K562 (cell line): Measurements from ENCODE around the gene FITM1.

Source experiments
- ARID2 ChIP-seq: fragments of 450-650 bp; IDR thresholded peaks from 2 replicates; pipeline ENCODE4 v1.6.1; 2017; ENCODE audit warnings: antibody characterized with exemption, mild to moderate bottlenecking
- CTCF ChIP-seq, 3 experiments: IDR thresholded peaks in 2 of 3; conservative IDR thresholded peaks in 1 of 3; 2 replicates each; pipeline ENCODE4 v1.5.1; 2011 to 2012; ENCODE audit warnings: low read length in 3 of 3, mild to moderate bottlenecking in 3 of 3, control low read depth in 2 of 3, improper control_type of control experiment in 1 of 3, inconsistent platforms in 1 of 3, low read depth in 1 of 3, mixed read lengths in 1 of 3, moderate library complexity in 1 of 3; ENCODE audit not compliant: insufficient read depth in 2 of 3
- CUX1 ChIP-seq: fragments of 200-800 bp; sonication (Bioruptor generic); IDR thresholded peaks from 2 replicates; pipeline ENCODE4 v1.6.1; 2016; ENCODE audit warnings: missing genetic modification characterization, missing compliant biosample characterization
- EZH2 ChIP-seq: IDR thresholded peaks from 2 replicates; pipeline ENCODE4 v1.6.1; 2012; ENCODE audit warnings: low read depth, mild to moderate bottlenecking, inconsistent platforms, low read length, borderline replicate concordance
- GATAD2B ChIP-seq: fragments of 450-650 bp; IDR thresholded peaks from 2 replicates; pipeline ENCODE4 v1.6.1; 2017; ENCODE audit warnings: mild to moderate bottlenecking, borderline replicate concordance
- HDAC1 ChIP-seq, 2 experiments: fragments of 450-650 bp; IDR thresholded peaks; 2 replicates each; pipeline ENCODE4 v1.6.1; 2016 to 2017; ENCODE audit warnings: inconsistent platforms in 1 of 2, mild to moderate bottlenecking in 1 of 2, moderate library complexity in 1 of 2
- IRF2 ChIP-seq: sonication (generic); formaldehyde crosslinking; IDR thresholded peaks from 2 replicates; pipeline ENCODE4 v1.8.1; 2022; ENCODE audit warnings: mild to moderate bottlenecking, missing genetic modification reagents
- JUNB ChIP-seq: fragments of 450-650 bp; formaldehyde crosslinking; conservative IDR thresholded peaks from 2 replicates; pipeline ENCODE4 v1.4.0; 2020; ENCODE audit warnings: mild to moderate bottlenecking
- KLF6 ChIP-seq: fragments of 250-450 bp; sonication (Bioruptor Pico); IDR thresholded peaks from 2 replicates; pipeline ENCODE4 v1.4.0; 2020; ENCODE audit warnings: mild to moderate bottlenecking, moderate library complexity, borderline replicate concordance
- RAD21 ChIP-seq, 2 experiments: fragments of 250-450 bp in 1 of 2; fragments of 450-650 bp in 1 of 2; sonication (Bioruptor Pico) in 1 of 2; formaldehyde crosslinking in 1 of 2; IDR thresholded peaks in 1 of 2; conservative IDR thresholded peaks in 1 of 2; 2 replicates each; pipeline versions ENCODE4 v1.4.0 to v1.8.0; 2020 to 2022; ENCODE audit warnings: mild to moderate bottlenecking in 2 of 2, moderate library complexity in 1 of 2
- RNF2 ChIP-seq: sonication (generic); IDR thresholded peaks from 2 replicates; pipeline ENCODE4 v1.6.1; 2016
- ZC3H4 ChIP-seq: sonication (generic); formaldehyde crosslinking; IDR thresholded peaks from 2 replicates; pipeline ENCODE4 v1.9.0; 2021; ENCODE audit warnings: missing genetic modification reagents, borderline replicate concordance
- ZNF121 ChIP-seq: sonication (generic); formaldehyde crosslinking; conservative IDR thresholded peaks from 2 replicates; pipeline ENCODE4 v1.8.0; 2022; ENCODE audit warnings: missing genetic modification reagents
- ZNF707 ChIP-seq: fragments of 250-450 bp; sonication (Bioruptor Pico); conservative IDR thresholded peaks from 2 replicates; pipeline ENCODE4 v1.8.0; 2022; ENCODE audit warnings: inconsistent platforms, mild to moderate bottlenecking, moderate library complexity

DNA sequence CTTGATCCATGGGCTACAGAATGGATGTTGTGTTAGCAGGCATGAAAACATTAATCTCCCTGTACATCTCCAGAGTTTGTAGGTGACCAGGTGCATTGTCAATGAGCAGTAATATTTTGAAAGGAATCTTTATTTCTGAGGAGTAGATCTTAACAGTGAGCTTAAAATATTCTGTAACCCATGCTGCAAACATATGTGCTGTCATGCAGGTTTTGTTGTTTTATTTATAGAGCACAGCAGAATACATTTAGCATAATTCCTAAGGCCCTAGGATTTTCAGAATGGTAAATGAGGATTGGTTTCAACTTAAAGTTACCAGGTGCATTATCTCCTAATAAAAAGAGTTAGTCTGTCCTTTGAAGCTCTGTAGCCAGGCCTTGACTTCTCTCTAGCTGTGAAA is 3.5 kb upstream of the FITM1 start:
- no peak for TF ChIP-seq JUNB (CRISPR knock-in tag)
- TF ChIP-seq RAD21 (CRISPR knock-in tag; conservative IDR thresholded peaks at IDR 0.05 in 1 of 2, IDR thresholded peaks at IDR 0.05 in 1 of 2), result no peak
- TF ChIP-seq CTCF (IDR thresholded peaks at IDR 0.05 in 2 of 3, conservative IDR thresholded peaks at IDR 0.05 in 1 of 3; ENCODE audit: insufficient read depth in 2 of 3, low read depth in 1 of 3, low read length in 3 of 3), result no peak
- no peak for TF ChIP-seq GATAD2B
- TF ChIP-seq ARID2, result no peak
- no peak for TF ChIP-seq IRF2
- TF ChIP-seq ZNF121 (CRISPR knock-in tag), result no peak
- no peak for TF ChIP-seq ZC3H4 (CRISPR knock-in tag)
- TF ChIP-seq EZH2, result no peak
- no peak for TF ChIP-seq KLF6 (CRISPR knock-in tag)
- no peak for TF ChIP-seq ZNF707 (CRISPR knock-in tag)
- TF ChIP-seq CUX1, result no peak
- TF ChIP-seq RNF2, result no peak
- TF ChIP-seq HDAC1 (IDR thresholded peaks at IDR 0.05), result no peak
